ENCODE results near the gene AGAP2.

DNA sequence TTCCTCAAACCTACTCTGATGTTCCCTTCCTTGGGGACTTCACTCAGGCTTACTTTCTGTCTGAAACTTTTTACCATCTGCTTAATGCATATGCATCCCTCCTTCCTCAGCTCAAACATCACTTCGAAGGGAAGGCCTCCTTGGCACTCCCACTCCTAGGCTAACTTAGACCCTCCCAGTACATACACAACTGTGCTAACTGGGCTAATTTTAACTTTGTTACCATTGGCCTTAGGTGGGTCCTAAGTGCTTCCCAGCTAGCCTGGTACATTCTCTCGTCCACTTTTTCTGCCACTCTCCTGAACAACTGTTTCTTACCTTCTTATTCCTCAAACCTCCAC, 37.7 kb upstream of the AGAP2 start:
- TF ChIP-seq, protein P1, sequence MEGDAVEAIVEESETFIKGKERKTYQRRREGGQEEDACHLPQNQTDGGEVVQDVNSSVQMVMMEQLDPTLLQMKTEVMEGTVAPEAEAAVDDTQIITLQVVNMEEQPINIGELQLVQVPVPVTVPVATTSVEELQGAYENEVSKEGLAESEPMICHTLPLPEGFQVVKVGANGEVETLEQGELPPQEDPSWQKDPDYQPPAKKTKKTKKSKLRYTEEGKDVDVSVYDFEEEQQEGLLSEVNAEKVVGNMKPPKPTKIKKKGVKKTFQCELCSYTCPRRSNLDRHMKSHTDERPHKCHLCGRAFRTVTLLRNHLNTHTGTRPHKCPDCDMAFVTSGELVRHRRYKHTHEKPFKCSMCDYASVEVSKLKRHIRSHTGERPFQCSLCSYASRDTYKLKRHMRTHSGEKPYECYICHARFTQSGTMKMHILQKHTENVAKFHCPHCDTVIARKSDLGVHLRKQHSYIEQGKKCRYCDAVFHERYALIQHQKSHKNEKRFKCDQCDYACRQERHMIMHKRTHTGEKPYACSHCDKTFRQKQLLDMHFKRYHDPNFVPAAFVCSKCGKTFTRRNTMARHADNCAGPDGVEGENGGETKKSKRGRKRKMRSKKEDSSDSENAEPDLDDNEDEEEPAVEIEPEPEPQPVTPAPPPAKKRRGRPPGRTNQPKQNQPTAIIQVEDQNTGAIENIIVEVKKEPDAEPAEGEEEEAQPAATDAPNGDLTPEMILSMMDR (tag by site-specific recombination; IDR thresholded peaks at IDR 0.05) = no peak
- no peak for TF ChIP-seq ZNF629 (tag by site-specific recombination; IDR thresholded peaks at IDR 0.05)
- TF ChIP-seq ZNF274 (IDR thresholded peaks at IDR 0.05; ENCODE audit: low read length) = no peak
- TF ChIP-seq ZNF274 (tag by site-specific recombination; IDR thresholded peaks at IDR 0.05; ENCODE audit: borderline replicate concordance) = no peak
- TF ChIP-seq OSR2 (tag by site-specific recombination; IDR thresholded peaks at IDR 0.05) = no peak
- TF ChIP-seq ZNF211 (tag by site-specific recombination; IDR thresholded peaks at IDR 0.05; ENCODE audit: low read depth) = no peak
- no peak for TF ChIP-seq TCF7L2 (IDR thresholded peaks at IDR 0.05; ENCODE audit: borderline replicate concordance, low read depth, low read length)
- no peak for TF ChIP-seq ZNF157 (tag by site-specific recombination; IDR thresholded peaks at IDR 0.05)
